ENCODE measurements around the gene LRRC45.

- no peak for TF ChIP-seq CTCF (IDR thresholded peaks at IDR 0.05; ENCODE audit: extremely low read depth in 1 of 2, insufficient read depth in 1 of 2, low read depth in 1 of 2, low read length in 2 of 2)
- no peak for TF ChIP-seq POLR2A (IDR thresholded peaks at IDR 0.05; ENCODE audit: low read depth, low read length)
- no peak for TF ChIP-seq POLR2AphosphoS5 (IDR thresholded peaks at IDR 0.05; ENCODE audit: insufficient read depth, low read depth, low read length)
- TF ChIP-seq GATA2 (IDR thresholded peaks at IDR 0.05; ENCODE audit: insufficient read depth, insufficient read length, low read depth, low read length) = no peak
- TF ChIP-seq EZH2 (IDR thresholded peaks at IDR 0.05; ENCODE audit: borderline replicate concordance, low read depth, low read length, severe bottlenecking) = no peak
Measured at GRCh38 chr17:82012640-82013295, 10.3 kb upstream of the LRRC45 start.

Data from endothelial cell of umbilical vein (primary cell).